Measurements from ENCODE around the gene ELP5. TPM values are rescaled to one million over a fixed set of nuclear protein-coding genes. Genes with fewer than 3 reads are reported as not detected.
A peak's percentile ranks its signal among the peaks of the same experiment; 100 is the strongest.

ELP5 gene, protein sequence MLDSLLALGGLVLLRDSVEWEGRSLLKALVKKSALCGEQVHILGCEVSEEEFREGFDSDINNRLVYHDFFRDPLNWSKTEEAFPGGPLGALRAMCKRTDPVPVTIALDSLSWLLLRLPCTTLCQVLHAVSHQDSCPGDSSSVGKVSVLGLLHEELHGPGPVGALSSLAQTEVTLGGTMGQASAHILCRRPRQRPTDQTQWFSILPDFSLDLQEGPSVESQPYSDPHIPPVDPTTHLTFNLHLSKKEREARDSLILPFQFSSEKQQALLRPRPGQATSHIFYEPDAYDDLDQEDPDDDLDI
- total RNA-seq (2022) = 20.3 and 21.3 TPM in 2 replicates
- percentile 57 among the genes with signal in this experiment for Bru-seq, nascent RNA
- BruChase-seq, experiment 1, labeled RNA remaining after a 6-hour chase = percentile 59 among the genes with signal in this experiment
- percentile 61 among the genes with signal in this experiment for BruChase-seq, experiment 2, labeled RNA remaining after a 2-hour chase
- long read RNA-seq, transcript ELP5-204 (8 exons, 1,423 nt) = major isoform, 18 of 42 reads
- long read RNA-seq, transcript ELP5-214 (6 exons, 2,209 nt) = minor isoform, 8 of 42 reads
- long read RNA-seq, partial matches to known transcripts = 6 of 42 reads
- long read RNA-seq, other reads (novel, unspliced or antisense) = 6 of 42 reads

DNA sequence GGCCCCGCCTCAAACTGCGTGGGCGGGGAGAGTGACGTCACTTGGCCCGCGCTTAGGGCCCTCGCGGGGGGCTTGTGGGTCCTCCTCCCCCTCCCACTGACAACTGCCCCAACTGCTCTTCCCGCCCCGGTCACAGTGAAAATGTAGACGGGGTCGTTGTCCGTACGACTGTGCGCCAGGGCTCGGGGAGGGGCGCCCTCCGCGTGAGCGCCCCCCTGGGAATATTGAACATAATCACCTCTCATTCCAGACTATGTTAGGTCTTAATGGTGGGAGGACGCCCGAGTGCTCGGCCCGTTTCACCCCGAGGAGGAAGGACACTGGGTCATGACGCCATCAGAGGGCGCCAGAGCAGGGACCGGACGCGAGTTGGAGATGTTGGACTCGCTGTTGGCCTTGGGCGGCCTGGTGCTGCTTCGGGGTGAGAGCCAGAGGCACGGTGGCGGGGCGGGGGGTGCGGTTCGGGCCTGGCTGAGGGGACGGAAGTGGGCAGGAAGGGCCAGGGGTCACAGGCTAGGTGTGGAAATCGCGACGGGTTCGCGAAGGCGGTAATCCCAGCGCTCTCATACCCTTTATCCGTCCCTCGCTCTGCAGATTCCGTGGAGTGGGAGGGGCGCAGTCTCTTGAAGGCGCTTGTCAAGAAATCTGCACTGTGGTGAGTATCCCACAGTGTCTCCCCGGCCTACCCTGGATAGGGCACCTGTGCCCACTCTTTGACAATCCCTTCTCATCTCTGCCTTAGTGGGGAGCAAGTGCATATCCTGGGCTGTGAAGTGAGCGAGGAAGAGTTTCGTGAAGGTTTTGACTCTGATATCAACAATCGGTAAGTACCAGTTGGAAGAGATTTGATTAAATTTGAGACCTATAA, at the start of gene ELP5:
Gene ELP5, plus strand, starts transcription at position 40 of the 868 bp plus-strand sequence. Its CDS starts 336 bp downstream, at position 376.
- Mint-ChIP-seq H3K4me3 (ENCODE audit: low read depth, unreplicated experiment) (peak within 1 kb of the TSS; percentile 73), H3K27me3 (ENCODE audit: unreplicated experiment) (no peaks in the 10 kb centered on the region), H3K27ac (ENCODE audit: unreplicated experiment) (peak within 1 kb of the TSS; percentile 84), H3K4me1 (ENCODE audit: low read depth, unreplicated experiment) (peaks cover 27% of the 10 kb centered on the region), H3K36me3 (ENCODE audit: insufficient read depth, unreplicated experiment) (peaks cover 79% of the 10 kb centered on the region), H3K9me3 (ENCODE audit: low read depth, unreplicated experiment) (no peaks in the 10 kb centered on the region)
- peak; percentile 89 for DNase-seq
- TF ChIP-seq, protein P1, sequence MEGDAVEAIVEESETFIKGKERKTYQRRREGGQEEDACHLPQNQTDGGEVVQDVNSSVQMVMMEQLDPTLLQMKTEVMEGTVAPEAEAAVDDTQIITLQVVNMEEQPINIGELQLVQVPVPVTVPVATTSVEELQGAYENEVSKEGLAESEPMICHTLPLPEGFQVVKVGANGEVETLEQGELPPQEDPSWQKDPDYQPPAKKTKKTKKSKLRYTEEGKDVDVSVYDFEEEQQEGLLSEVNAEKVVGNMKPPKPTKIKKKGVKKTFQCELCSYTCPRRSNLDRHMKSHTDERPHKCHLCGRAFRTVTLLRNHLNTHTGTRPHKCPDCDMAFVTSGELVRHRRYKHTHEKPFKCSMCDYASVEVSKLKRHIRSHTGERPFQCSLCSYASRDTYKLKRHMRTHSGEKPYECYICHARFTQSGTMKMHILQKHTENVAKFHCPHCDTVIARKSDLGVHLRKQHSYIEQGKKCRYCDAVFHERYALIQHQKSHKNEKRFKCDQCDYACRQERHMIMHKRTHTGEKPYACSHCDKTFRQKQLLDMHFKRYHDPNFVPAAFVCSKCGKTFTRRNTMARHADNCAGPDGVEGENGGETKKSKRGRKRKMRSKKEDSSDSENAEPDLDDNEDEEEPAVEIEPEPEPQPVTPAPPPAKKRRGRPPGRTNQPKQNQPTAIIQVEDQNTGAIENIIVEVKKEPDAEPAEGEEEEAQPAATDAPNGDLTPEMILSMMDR (IDR thresholded peaks at IDR 0.05; ENCODE audit: unreplicated experiment) = no peak
- CTCF ChIA-PET = interaction anchor here (1.0 to 1.5 kb wide), 2 partner anchors 10 to 13 kb away, joined by 5 read pairs; partner anchors contain the start of genes GABARAP and PHF23
- BruUV-seq (replicated peaks) = no TSS peak
- intact Hi-C loops (cut with micrococcal nuclease; ENCODE audit: unreplicated experiment) = no loop called here

DNA sequence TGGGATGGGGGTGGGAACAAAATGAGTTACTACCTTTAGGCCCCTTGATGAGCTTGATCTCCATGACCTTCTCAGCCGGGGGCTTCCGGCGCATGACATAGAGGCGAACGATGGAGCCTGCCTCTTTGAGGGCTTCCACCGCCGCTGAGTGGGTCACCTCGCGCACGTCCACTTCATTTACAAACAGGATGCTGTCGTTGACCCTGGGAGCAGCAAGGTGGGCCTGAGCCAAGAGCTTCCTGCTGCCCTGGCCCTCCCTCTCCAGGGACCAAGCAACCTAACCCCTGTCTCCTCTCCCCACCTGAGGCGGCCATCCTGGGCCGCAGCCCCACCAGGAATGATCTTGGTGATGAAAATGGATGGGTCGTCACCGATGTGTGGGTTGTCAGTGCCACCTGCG, 48.6 kb upstream of the ELP5 start:
- TF ChIP-seq, protein P1 (IDR thresholded peaks at IDR 0.05; ENCODE audit: unreplicated experiment) = no peak
- Mint-ChIP-seq H3K4me1 (ENCODE audit: low read depth, unreplicated experiment) (peaks cover 8% of the 10 kb centered on the region), H3K27ac (ENCODE audit: unreplicated experiment) (no peak overlapping the region), H3K9me3 (ENCODE audit: low read depth, unreplicated experiment) (no peaks in the 10 kb centered on the region), H3K4me3 (ENCODE audit: low read depth, unreplicated experiment) (no peak overlapping the region), H3K27me3 (ENCODE audit: unreplicated experiment) (peaks cover 51% of the 10 kb centered on the region), H3K36me3 (ENCODE audit: insufficient read depth, unreplicated experiment) (no peaks in the 10 kb centered on the region)
- DNase-seq = no peak
- no TSS peak for BruUV-seq (replicated peaks)
- CTCF ChIA-PET = no interaction called here
- intact Hi-C loops (cut with micrococcal nuclease; ENCODE audit: unreplicated experiment) = no loop called here

DNA sequence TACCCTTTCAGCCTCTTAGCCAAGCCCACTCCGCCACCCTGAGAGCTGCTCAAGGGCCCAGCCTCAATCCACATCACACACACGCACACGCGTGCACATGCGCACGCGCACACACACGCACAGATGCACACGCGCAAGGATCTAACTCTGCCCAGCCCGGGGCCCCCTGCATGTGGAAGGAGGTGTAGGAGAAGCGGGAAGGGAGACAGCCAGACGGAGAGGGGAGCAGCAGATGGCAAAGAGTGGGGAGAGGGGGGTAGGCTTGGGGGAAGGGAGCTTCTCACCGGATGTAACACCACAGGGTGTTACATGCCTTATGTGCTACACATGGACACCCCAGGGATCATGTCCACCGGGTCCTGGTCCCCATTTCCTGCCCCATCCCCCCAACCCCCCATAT, 47.7 kb upstream of the ELP5 start:
- intact Hi-C loops (cut with micrococcal nuclease; ENCODE audit: unreplicated experiment) = no loop called here
- Mint-ChIP-seq H3K36me3 (ENCODE audit: insufficient read depth, unreplicated experiment) (no peaks in the 10 kb centered on the region), H3K4me1 (ENCODE audit: low read depth, unreplicated experiment) (peaks cover 8% of the 10 kb centered on the region), H3K4me3 (ENCODE audit: low read depth, unreplicated experiment) (peak overlapping the region; percentile 58), H3K9me3 (ENCODE audit: low read depth, unreplicated experiment) (no peaks in the 10 kb centered on the region), H3K27ac (ENCODE audit: unreplicated experiment) (no peak overlapping the region), H3K27me3 (ENCODE audit: unreplicated experiment) (peaks cover 60% of the 10 kb centered on the region)
- CTCF ChIA-PET = no interaction called here
- BruUV-seq (replicated peaks) = no TSS peak
- TF ChIP-seq, protein P1 (IDR thresholded peaks at IDR 0.05; ENCODE audit: unreplicated experiment) = no peak
- DNase-seq = no peak

DNA sequence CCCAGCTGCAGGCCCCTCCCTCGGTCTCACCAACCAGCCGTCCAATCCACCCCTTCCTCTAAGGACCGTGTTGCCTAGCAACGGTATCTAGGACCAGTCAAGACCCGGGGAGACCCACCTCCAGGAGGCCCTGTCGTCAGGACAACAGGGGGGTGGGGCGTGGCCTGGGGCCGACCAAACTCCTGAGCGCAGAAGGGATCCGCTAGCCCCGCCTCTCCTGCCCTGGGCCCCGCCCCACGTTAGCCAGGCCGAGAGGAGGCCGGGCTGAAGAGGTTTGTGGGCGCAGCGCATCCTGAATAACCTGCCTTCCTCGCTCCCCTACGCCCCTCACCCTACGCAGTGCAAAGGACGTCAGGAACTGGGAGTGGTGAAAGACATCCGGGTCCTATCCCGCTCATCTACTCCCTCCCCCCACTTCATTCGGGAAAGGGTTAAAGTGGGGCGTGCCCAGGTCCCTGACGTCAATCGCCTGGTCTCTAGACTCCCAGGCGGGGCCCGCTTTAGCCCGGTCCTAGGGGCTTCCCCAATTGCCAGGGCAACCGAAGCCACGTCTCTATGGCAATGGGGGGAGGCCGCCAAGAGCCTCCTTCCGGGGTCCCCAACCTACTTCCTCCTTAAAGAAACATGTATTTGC, 47.1 kb upstream of the ELP5 start:
- peak; percentile 72 for DNase-seq
- Mint-ChIP-seq H3K27ac (ENCODE audit: unreplicated experiment) (peak overlapping the region; percentile 53), H3K27me3 (ENCODE audit: unreplicated experiment) (peaks cover 66% of the 10 kb centered on the region), H3K9me3 (ENCODE audit: low read depth, unreplicated experiment) (no peaks in the 10 kb centered on the region), H3K4me1 (ENCODE audit: low read depth, unreplicated experiment) (peaks cover 8% of the 10 kb centered on the region), H3K4me3 (ENCODE audit: low read depth, unreplicated experiment) (peak overlapping the region; percentile 58), H3K36me3 (ENCODE audit: insufficient read depth, unreplicated experiment) (no peaks in the 10 kb centered on the region)
- TF ChIP-seq, protein P1 (IDR thresholded peaks at IDR 0.05; ENCODE audit: unreplicated experiment) = no peak
- BruUV-seq (replicated peaks) = no TSS peak
- intact Hi-C loops (cut with micrococcal nuclease; ENCODE audit: unreplicated experiment) = no loop called here
- CTCF ChIA-PET = no interaction called here

Measured in Calu3 (cell line).